CD4-positive, alpha-beta T cell treated with Interleukin-15 for 1 hour (primary cell): ENCODE data around the gene NFKB2.
A peak's percentile ranks its signal among the peaks of the same experiment; 100 is the strongest.

Experiments
- DNase-seq: peaks from one replicate; pipeline ENCODE4 v3.0.0-alpha.2; 2020

Gene NFKB2

DNA sequence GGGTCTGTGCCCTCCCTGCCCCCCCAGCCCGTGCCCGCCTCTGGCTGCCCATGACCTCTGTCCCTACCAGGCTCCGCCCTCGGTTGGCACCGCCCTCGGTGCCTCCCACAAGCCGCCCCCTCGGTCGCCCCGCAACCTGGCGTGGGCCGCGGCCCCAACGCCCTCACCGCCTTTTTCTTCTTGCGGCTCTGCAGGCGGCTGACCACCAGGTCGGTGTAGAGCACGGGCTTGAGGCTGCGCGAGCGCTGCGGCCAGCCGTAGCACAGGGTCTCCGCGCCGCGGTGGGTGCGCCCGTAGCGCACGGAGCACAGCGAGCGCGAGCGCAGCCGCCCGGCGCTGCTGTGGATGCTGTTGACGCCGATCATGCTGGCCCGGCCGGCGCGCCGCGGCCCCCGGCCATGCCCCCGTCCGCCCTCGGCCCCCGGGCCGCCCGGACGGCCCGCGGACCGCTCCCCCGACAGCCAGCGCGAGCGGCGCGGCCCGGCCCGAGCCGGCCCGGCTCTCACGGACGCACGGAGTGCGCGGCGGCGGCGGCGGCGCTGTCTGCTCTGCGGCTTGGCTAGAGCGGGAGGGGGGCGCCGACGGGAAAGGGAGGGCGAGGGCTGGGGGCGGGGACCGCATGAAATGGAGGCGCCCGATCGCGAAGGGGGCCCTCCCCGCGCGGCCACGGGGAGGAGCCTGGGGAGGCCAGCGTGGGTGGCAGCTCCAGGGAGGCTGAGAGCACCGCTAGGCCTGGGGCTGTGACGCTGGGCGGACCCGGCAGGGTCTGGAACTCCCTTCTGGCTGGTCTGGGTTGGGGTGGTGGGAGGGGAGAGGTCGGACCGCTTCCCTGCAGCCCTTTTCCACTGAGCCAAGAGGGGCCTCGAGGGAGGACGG lies 13.5 kb downstream of the NFKB2 start:
- DNase-seq: peak; percentile 75

DNA sequence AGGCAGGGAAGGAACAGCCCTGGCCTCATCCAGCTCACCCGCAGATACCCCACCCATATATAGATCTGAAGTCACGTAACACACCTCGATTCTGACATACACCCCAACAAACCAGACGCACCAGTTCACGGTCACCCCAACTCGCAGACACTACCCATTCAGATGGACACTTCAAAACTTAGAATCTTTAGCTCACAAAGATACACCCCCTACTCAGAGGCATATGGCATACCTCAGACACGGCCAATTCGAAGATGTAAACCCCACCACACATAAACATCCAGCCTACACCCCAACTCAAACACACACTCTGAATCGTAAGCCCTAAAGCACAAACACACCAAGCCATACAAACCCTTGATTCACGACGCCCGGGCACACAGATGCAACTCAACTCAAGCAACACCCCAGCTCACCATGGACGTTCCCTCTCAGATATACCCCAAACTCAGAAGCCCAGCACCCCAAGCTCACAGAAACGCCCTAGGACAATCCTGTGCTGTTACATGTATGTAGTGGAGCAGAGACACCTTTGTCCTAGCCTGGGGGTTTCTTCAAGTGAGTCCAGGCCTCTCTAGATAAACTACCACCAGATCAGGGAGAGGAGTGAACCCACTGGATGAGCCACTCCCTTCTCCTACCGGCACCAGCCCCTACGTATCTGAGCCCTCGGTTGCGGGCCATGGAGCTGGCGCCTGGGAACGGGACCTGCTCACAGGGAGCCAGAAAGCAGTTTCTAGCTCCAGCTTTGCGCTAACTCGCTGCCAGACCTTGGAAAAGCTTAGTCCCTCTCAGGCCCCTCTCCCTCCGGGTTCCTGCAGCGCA lies 14.3 kb downstream of the NFKB2 start:
- DNase-seq: no peak

DNA sequence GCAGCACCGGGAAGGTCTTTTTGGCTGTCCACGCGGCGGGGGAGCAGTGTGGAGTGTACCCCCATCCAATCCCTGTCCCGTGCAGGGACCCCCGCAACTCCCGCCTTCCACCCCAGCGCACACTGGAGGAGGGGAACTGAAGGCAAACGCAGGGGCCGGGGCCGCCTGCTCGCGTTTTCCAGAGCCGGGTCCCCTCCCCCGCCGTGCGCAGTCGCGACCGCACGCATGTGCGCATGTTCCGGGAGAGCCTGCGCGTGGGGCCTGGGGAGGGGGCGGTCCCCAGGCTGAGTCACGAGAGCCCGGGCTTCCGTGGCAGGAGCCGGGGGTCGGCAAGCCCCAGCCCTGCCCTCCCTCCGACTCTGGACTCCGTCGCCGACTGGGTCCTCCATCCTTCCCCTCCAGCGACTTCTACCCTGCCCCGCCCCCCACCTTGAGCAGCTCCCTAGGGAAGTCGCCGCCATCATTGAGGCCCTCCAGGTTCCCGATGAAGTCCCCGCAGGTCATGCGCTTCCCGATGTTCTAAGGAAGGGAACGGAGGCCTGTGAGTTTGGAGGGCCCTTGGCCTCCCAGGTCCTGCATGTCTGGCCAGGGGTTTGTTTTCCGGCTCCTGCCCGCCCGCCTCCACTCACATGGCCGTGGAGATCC lies 15.0 kb downstream of the NFKB2 start:
- DNase-seq: peak; percentile 61

DNA sequence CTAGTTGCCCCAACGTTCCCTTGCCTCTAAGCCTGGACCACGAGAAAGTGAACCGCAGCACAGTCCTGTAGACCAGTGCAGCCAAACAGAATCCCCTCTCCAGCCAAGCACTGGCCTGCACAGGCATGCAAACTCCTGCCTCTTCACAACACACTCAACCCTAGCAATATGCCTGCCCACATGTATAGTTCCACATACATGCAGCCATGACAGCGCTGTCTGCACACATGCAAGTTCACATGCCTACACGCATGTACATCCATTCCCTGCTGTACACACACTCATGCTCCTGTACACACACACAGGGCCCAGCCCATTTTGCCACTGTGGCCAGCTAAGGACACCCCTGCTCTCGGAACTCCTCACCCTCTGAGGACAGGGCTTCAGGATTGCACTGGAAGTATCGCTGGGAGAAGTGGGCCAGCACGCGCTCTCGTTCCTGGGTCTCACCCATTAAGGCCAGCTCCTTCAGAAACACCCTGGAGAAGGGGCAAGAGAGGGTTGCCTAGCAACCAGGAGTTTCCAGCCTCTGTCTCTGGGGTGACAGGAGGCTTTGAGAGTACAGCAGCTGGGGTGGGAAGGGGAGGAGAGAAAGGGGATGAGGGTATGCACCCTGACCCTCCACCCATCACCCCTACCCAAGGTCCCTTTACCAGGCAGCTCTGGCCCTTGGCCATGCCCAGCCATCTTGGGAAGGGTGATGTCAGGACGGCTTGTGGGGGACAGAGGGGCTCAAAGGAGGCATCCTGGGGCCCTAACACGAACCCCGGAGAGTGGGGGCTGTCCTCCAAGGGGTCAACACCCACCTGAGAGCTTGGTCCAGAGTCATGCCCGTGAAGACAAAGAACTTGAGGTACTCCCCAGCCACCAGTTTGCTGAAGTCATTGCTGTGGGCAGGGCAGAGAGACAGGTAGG lies 16.1 kb downstream of the NFKB2 start:
- DNase-seq: no peak

DNA sequence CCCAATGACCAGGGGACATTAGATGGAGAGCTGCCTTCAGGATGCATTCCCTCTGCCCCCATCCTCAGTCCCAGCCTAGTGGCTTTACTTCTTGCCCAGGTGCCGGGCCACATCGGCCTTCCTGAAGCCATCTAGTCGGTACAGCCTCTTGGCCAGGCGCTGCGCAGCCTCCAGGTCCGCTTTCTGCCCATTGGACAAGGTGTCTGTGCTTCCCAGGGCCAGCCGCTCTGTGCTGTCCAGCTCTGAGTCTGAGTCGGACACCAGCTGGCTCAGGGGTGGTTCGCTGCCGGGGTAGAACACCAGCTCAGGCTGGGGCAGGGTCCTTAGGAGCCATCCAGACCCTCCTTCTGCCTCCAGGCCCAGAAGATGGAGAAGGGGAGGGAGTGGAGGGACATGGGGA lies 16.8 kb downstream of the NFKB2 start:
- no peak for DNase-seq

DNA sequence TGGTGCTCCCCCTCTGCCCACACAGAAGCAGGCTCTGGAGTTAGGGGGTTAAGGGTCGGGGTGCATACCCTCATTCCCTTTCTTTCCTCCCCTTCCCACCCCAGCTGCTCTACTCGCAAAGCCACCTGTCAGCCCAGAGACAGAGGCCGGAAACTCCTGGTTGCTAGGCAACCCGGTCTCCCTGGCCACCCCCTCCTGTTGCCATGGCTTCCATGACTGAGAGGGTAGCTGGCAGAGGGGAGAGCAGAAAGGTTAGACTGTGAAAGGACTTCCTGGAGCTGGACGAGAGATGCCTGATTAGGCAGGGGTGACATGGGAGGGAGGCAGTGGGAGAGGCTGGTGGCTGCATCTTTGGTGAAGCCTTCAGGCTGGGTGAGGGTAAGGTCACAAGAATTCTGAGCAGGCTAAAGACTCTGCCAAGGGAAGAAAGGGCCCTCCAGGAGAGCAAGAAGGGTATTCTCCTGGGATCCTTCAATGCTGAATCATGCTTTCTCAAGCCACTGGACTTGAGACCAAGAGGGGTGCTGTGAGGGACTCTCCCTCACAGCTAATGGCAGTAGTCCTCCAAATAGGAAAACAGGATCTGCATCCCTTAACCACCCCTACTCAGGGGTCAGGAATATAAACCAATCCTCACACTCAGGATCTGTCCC lies 17.7 kb downstream of the NFKB2 start:
- peak; percentile 59 for DNase-seq

DNA sequence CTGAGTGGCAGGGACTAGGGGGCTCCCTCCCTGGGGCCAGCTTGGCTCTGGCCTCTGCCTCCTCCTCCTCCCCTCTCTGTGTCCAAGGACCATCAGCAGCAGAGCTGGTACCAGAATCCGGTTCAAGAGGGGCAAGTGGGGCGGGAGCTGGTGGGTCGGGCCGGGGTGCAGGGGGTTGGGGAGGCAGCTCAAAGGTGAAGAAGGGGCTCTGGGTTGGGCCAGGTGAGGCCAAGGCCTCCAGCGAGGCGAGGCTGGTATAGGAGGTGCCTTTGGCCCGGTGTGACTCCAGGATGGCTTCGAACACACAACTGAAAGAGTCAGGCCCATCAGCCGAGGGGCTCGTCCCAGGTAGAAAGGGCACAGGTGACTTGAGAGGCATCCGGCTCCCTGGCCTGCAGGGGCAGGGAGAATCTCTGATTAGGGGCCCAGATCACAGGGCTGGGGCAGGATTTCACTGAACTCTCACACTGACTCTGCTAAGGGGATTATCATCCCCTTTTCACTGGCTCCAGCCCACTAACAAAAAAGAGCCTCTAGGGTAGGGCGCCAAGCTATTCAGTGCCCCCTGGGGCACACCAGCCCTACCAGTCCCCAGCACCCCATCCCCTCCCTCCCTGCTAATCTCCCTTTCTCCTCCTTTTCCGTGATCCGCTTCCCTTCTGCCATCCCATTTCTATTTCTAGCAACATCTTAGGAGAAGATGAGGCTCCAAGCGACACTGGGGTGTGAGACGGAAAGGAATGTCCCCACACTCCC lies 18.5 kb downstream of the NFKB2 start:
- DNase-seq: no peak

DNA sequence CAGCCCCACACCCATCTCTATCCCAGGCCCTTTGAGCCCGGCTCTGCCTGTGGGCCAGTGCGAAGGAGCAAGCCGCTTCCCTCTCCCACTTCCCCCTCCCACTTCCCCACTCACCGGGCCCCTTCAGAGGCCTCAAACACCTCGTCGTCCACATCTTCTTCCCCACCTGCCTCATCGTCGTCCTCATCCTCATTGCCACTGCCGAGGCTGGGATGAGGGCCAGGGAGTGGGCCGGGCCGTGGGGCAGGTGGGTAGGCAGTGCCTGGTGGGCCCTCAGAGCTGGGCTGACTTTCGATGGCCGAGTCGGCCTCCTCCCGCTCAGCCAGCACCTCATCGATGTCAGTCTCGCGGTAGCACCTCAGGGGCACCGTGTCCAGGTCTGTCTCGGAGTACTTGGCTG lies 19.2 kb downstream of the NFKB2 start:
- no peak for DNase-seq

DNA sequence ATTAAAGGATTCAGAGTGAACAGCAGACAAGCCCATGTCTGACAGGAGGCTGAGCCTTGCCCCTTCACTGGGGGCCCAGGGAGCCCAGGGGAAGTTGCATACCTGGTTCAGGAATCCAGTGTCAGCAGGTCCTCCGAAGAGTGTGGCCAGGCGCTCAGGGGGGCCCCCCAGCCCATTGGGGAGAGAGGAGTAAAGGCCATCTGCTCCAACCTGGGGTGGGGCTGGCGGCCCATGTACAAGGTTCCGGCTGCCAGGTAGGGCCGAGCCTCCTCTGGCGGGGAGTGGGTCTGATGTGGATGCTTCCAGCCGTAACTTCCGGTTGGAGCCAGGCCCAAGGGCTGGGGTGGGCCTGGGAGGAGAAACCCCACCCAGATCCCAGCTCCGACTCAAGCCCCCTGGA lies 20.8 kb downstream of the NFKB2 start:
- DNase-seq: no peak

DNA sequence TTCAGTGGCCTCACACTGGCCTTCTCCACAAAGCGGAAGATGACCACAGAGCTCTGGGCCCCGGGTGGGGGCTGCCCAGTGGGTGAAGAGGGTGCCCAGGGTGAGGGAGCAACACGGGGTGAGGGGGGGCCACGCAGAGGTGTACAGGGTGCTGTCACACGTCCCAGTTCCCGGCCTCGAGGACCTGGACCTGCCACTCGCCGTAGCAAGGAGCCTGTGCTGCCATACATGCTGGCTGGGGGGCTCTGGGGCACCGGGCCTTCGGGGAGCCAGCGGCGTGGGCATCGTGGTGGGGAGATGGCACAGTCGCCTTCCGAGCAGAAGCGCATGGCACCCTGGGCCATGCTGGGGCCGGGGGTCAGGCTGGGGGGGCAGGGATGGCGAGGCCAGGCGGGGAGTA lies 21.2 kb downstream of the NFKB2 start:
- no peak for DNase-seq

DNA sequence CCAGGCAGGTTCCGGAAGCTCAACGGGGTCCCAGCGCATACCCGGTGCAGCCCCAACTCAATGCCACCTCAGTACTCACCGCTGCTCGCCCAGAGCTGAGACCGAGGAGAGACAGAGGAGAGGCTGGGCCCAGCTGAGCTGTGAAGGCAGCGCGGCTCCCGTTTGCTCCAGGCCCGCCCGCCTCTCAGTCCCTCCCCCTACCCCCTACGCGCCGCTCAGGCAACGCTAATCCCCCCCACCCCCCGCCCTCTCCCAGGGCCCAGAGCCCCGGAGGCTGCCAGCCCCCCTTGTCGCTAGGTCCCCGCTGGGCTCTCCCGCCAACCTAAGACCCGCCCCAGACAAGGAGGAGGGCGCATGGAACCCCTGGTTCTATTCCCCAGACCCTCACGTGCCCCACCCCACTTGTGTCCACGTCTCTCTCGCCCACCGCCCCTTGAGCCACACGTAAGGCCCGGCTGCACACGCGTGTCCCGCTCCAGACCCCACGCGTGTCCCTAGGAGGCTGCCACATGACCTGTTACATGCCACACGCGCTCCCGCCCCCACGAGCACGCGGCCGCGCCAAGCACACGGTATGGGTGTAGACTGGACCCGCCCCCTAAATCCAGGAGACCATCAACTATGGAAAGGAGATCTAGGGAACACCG lies 23.2 kb downstream of the NFKB2 start, which contains the start of gene PSD:
Gene PSD (minus strand): TSS at position 164 of the 647 bp plus-strand sequence. CDS start 1,747 bp downstream, outside the sequence.
- DNase-seq: no peak

DNA sequence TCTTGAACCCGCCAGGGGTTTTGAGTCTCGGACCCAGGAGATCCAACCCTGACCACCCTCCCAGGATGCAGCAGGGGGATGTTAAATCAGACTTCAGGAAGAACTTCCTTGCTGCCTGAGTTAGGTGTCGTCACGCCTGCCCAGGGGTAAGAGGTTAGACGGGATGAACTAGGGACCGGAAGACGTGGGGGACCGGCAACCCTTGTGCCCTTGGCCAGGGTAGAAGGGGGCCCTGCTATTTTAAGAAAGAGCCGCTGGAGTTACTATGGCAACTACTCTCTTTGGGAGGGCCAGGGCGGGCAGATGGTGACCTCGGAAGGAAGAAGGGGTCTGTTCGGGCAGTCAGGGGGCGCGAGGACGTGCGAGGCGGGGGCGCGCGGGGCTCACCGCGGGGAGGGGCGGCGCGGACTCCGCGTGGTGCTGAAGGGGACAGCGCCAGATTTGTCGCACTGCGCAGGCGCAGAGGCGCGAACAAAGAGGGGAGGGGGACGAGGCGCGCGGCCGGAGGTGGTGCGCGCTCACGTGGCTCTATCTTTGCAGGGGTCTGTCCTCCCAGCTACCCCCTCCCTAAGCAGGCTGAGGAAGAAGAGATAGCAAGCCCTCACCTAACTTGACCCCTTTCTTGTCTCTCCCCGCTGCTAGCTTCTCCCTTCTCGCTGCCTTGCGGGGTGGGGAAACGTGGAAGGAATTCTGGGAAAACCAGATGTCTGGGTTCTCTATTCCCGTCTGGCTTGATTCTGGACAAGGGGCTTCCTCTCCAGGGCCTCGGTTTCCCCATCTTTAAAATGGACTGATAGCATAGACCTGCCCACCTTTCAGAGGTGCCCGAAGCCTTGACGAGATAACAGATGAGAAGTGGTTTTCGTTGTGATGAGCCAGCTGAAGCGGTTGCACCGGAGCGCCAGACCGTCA lies 24.0 kb downstream of the NFKB2 start:
- peak; percentile 51 for DNase-seq

DNA sequence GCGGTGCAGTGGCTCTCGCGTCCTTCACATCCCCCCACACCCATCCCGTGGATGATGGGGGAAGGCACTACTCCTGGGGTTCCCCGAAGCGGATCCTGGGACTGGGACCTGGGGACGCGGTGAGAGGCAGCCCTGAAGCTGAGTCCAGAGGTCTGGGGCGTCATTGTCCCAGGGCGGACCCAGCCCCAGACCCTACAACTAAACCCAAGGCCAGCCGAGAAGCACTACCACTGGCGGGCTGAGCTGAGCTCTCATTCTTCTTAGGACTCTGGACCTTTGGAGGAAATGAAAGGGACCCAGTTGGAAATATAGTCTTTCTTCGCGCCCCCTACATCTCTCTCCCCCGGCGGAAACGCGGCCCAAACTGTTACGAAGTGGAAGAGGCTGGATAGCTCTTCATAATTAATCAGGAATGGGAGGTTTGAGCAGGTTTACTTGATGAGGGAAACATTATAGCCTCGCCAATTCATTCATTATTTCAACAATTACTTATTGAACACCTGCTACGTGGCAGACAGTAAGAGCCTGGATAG lies 24.7 kb downstream of the NFKB2 start:
- no peak for DNase-seq

DNA sequence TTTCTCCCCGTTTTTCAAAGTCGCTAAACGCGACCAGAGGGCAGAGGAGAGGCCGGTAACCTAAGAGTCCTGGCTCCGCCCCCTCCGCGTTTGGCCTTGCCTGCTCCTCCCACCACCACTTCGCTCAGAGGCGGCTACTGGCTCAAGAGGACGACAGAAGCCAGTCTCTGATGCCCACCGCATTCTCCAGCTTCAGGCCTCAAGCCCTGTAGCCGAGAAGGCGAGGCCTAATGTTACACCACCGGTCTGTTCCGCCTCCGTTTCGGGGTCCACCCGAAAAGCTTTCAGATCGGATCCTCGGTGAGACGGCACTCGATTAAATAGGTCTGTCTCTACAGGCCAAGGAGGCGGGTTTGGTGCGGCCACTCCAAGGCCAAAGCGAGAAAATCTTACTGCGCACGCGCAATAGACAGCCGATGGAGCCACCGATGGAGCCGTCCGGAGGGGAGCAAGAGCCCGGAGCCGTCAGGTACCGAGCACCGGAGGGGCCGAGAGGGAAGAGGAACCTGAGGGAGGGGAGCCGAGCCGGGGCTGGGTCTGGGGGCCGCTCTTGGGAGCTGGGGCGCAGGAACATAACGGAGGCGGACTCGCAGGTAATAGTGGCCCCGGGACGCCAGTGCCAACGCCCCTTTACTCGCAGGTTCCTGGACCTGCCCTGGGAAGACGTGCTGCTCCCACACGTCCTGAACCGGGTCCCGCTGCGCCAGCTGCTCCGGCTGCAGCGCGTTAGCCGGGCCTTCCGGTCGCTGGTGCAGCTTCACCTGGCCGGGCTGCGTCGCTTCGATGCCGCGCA lies 25.4 kb downstream of the NFKB2 start, which contains the start of gene FBXL15:
Gene FBXL15 (plus strand): TSS at position 123 of the 793 bp plus-strand sequence. CDS start 294 bp downstream, at position 417.
- DNase-seq: peak; percentile 95

DNA sequence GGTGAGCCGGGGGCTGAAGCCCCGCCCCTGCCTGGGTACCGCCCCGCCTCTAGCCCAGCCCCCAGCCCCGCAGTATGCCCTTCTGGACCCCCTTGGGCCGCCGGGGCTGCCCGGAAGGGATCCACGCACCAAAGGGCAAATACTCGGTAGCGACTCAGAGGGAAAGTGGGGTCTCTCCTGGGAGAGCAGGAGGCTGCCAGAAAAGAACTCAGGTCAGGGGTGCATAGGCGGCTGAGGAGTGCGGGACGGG lies 25.9 kb downstream of the NFKB2 start:
- no peak for DNase-seq

DNA sequence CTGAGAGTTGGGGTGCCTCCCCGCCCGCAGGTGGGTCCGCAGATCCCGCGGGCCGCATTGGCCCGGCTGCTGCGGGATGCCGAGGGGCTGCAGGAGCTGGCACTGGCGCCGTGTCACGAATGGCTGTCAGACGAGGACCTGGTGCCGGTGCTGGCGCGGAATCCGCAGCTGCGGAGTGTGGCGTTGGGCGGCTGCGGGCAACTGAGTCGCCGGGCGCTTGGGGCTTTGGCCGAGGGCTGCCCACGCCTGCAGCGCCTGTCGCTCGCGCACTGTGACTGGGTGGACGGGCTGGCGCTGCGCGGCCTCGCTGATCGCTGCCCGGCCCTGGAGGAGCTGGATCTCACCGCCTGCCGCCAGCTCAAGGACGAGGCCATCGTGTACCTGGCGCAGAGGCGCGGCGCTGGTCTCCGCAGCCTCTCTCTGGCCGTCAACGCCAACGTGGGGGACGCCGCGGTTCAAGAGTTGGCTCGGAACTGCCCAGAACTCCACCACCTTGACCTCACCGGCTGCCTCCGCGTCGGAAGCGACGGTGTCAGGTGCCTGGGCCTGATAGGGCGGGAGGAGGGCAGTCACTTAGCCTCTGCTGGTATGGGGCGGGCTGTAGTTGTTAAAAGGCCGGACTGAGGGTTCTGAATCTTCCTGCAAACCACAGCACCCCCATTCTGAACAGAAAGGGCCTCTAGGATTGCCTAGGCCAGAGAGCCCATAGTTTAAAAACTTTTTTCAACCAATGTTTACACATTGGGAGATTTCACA lies 26.4 kb downstream of the NFKB2 start:
- no peak for DNase-seq

DNA sequence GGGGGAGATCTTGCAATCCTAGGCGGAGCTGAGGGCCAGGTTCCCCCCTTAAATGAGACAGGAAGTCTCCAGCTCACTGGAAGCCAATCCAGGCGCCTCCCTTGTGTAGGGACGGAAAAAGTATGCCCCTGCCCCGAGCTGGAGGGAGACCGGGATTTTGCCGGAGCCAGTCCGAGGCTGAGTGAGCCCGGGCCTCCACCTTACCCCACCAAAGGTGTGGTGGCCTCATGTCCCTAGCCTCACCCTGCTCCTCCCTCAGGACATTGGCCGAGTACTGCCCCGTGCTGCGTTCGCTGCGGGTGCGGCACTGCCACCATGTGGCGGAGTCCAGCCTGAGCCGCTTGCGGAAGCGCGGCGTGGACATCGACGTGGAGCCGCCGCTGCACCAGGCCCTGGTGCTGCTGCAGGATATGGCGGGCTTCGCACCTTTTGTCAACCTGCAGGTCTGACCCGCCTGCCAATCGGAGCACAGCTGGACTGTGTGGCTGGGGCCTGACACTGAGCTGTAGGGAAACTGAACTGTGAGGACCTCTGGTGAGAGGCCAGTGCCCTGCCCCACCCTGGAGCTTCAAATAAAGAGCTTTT lies 27.1 kb downstream of the NFKB2 start:
- peak; percentile 70 for DNase-seq
